HepG2 (cell line): ENCODE measurements around the gene SMIM20. TPM values are rescaled to one million over a fixed set of nuclear protein-coding genes. Genes with fewer than 3 reads are reported as not detected.

ENCODE experiments used
- ATAC-seq: fragments of 200-7000 bp; cut with Tn5 transposase; 3 replicates; pipeline ENCODE4 v1.9.1; 2020; ENCODE audit warnings: mild to moderate bottlenecking, moderate library complexity
- BruUV-seq: library from RNA; stranded (reverse); fragments of 400-500 nt; replicated peaks from 2 replicates; lab custom pipeline; 2021; lab: Mats Ljungman, UMichigan
- CTCF ChIA-PET: fragments of 300-600 bp; formaldehyde crosslinking; extraction: SDS; loops from one replicate; lab custom pipeline; 2021; ENCODE audit warnings: low total read pairs, inconsistent platforms, low intra/inter-chr PET ratio; lab: Yijun Ruan, JAX
- POLR2A ChIA-PET: fragments of 350-600 bp; sonication (Branson Sonifier 250); formaldehyde crosslinking; loops from one replicate; lab custom pipeline; 2020; ENCODE audit warnings: antibody characterized with exemption, inconsistent platforms; lab: Yijun Ruan, JAX
- DNase-seq: peaks from one replicate; pipeline ENCODE4 v3.0.0-alpha.2; 2015; ENCODE audit warnings: low spot score
- FAIRE-seq: peaks from 3 replicates; lab custom pipeline; 2011; peaks lifted over from hg19 to GRCh38; lab: Jason Lieb, UNC
- H2AFZ ChIP-seq: one replicate; pipeline ENCODE4 v1.6.1; 2011; ENCODE audit warnings: low read length, inconsistent platforms
- H3K27ac ChIP-seq: fragments of 300-600 bp; 3 replicates; pipeline ENCODE4 v1.8.0; 2011; ENCODE audit warnings: mixed run types, mild to moderate bottlenecking, mixed read lengths, low read length, inconsistent platforms; ENCODE audit not compliant: insufficient read depth; ENCODE audit errors: extremely low read length
- H3K27me3 ChIP-seq, 2 experiments: fragments of 200-600 bp in 1 of 2; 2 replicates in 1 of 2; 3 replicates in 1 of 2; pipeline versions ENCODE4 v1.6.0 to v1.8.0; 2011; ENCODE audit warnings: low read length in 2 of 2, mild to moderate bottlenecking in 2 of 2, moderate library complexity in 2 of 2, inconsistent platforms in 1 of 2; ENCODE audit not compliant: insufficient read depth in 2 of 2, control insufficient read depth in 1 of 2
- H3K36me3 ChIP-seq, 2 experiments: fragments of 200-600 bp in 1 of 2; replicated peaks in 1 of 2; 2 replicates in 1 of 2; 3 replicates in 1 of 2; pipeline versions ENCODE4 v1.5.1 to v1.8.0; 2011; ENCODE audit warnings: low read length in 2 of 2, inconsistent platforms in 1 of 2; ENCODE audit not compliant: insufficient read depth in 2 of 2, control insufficient read depth in 1 of 2
- H3K4me1 ChIP-seq: 2 replicates; pipeline ENCODE4 v1.5.1; 2012; ENCODE audit warnings: low read length, inconsistent platforms; ENCODE audit not compliant: insufficient read depth
- H3K4me2 ChIP-seq: 2 replicates; pipeline ENCODE4 v1.6.0; 2011; ENCODE audit warnings: low read depth, low read length, inconsistent platforms
- H3K4me3 ChIP-seq, 3 experiments: fragments of 200-600 bp in 1 of 3; sonication (generic), shearing (Covaris generic) in 1 of 3; replicated peaks in 1 of 3; 2 replicates each; pipeline ENCODE4 v1.5.1; 2011 to 2016; ENCODE audit warnings: low read length in 3 of 3, inconsistent platforms in 2 of 3, low read depth in 2 of 3, mild to moderate bottlenecking in 2 of 3, control low read depth in 1 of 3, mixed read lengths in 1 of 3; ENCODE audit not compliant: insufficient read depth in 1 of 3
- H3K79me2 ChIP-seq: one replicate; pipeline ENCODE4 v1.6.1; 2011; ENCODE audit warnings: low read length, inconsistent platforms; ENCODE audit not compliant: insufficient read depth
- H3K9ac ChIP-seq: 2 replicates; pipeline ENCODE4 v1.6.0; 2011; ENCODE audit warnings: mild to moderate bottlenecking, low read depth, low read length, inconsistent platforms; ENCODE audit not compliant: insufficient read depth
- H3K9me3 ChIP-seq: 2 replicates; pipeline ENCODE4 v1.5.1; 2012; ENCODE audit warnings: mild to moderate bottlenecking, low read length
- H4K20me1 ChIP-seq: 2 replicates; pipeline ENCODE4 v1.6.0; 2011; ENCODE audit warnings: inconsistent platforms, mild to moderate bottlenecking, low read length, moderate library complexity; ENCODE audit not compliant: insufficient read depth
- AHDC1 ChIP-seq: sonication (generic); formaldehyde crosslinking; IDR thresholded peaks from 2 replicates; pipeline ENCODE4 v1.5.1; 2020; ENCODE audit warnings: mild to moderate bottlenecking, missing genetic modification reagents, borderline replicate concordance
- FLYWCH1 ChIP-seq: sonication (generic); formaldehyde crosslinking; IDR thresholded peaks from 2 replicates; pipeline ENCODE4 v1.8.1; 2023; ENCODE audit warnings: mild to moderate bottlenecking, missing genetic modification reagents
- FOXC1 ChIP-seq: sonication (generic); formaldehyde crosslinking; IDR thresholded peaks from 2 replicates; pipeline ENCODE4 v1.8.0; 2022; ENCODE audit warnings: mild to moderate bottlenecking, missing genetic modification reagents, borderline replicate concordance
- GPN1 ChIP-seq: sonication (generic); formaldehyde crosslinking; IDR thresholded peaks from 2 replicates; pipeline ENCODE4 v1.5.1; 2020; ENCODE audit warnings: missing genetic modification reagents, borderline replicate concordance
- HNF4A ChIP-seq: sonication (generic); formaldehyde crosslinking; IDR thresholded peaks from 2 replicates; pipeline ENCODE4 v1.4.0; 2020; ENCODE audit warnings: missing genetic modification reagents
- HNRNPL ChIP-seq: fragments of 200-400 bp; formaldehyde crosslinking; IDR thresholded peaks from 2 replicates; pipeline ENCODE4 v1.6.1; 2017; ENCODE audit warnings: mild to moderate bottlenecking, low read depth, low read length
- KDM5A ChIP-seq: fragments of 200-600 bp; sonication (generic); IDR thresholded peaks from 2 replicates; pipeline ENCODE4 v1.7.0; 2018; ENCODE audit warnings: antibody characterized with exemption, mild to moderate bottlenecking, low read length, borderline replicate concordance
- MEIS1 ChIP-seq: sonication (generic); formaldehyde crosslinking; IDR thresholded peaks from 2 replicates; pipeline ENCODE4 v1.9.0; 2021; ENCODE audit warnings: mild to moderate bottlenecking, missing genetic modification reagents, moderate library complexity, borderline replicate concordance
- POLR2AphosphoS2 ChIP-seq: IDR thresholded peaks from 2 replicates; pipeline ENCODE4 v1.6.1; 2011; ENCODE audit warnings: low read depth, low read length, improper control_type of control experiment
- SMAD9 ChIP-seq: sonication (generic); formaldehyde crosslinking; IDR thresholded peaks from 2 replicates; pipeline ENCODE4 v1.5.1; 2020; ENCODE audit warnings: mild to moderate bottlenecking, missing genetic modification reagents
- SMARCC2 ChIP-seq: fragments of 450-650 bp; IDR thresholded peaks from 2 replicates; pipeline ENCODE4 v1.6.1; 2017; ENCODE audit warnings: antibody characterized with exemption, mild to moderate bottlenecking
- TMF1 ChIP-seq: sonication (generic); formaldehyde crosslinking; IDR thresholded peaks from 2 replicates; pipeline ENCODE4 v1.8.1; 2022; ENCODE audit warnings: low read depth, missing genetic modification reagents
- ZMAT3 ChIP-seq: sonication (generic); formaldehyde crosslinking; conservative IDR thresholded peaks from 2 replicates; pipeline ENCODE4 v1.7.0; 2021; ENCODE audit warnings: missing genetic modification reagents
- ZNF629 ChIP-seq: sonication (generic); formaldehyde crosslinking; conservative IDR thresholded peaks from 2 replicates; pipeline ENCODE4 v1.5.0; 2020; ENCODE audit warnings: missing genetic modification reagents
- ZNF883 ChIP-seq: sonication (generic); formaldehyde crosslinking; IDR thresholded peaks from 2 replicates; pipeline ENCODE4 v1.5.1; 2020; ENCODE audit warnings: mild to moderate bottlenecking, missing genetic modification reagents; ENCODE audit errors: not compliant biosample characterization
- WGBS: methylation state at CpG from one replicate; pipeline ENCODE4 v1.1.6; 2017; ENCODE audit warnings: low lambda C conversion rate; 5-methylcytosine and 5-hydroxymethylcytosine counted together
- in situ Hi-C: cut with HindIII; loops from 2 replicates; pipeline ENCODE4 v1.10.0; 2017; ENCODE audit warnings: low pct_unique_long_range_greater_than_20kb; ENCODE audit not compliant: extremely low pct_ligation_motif_present
- intact Hi-C: fragments of 100-400 bp; cut with micrococcal nuclease; formaldehyde crosslinking; loops from one replicate; pipeline ENCODE4 v1.10.0; 2022; ENCODE audit not compliant: unreplicated experiment
- polyA plus RNA-seq, 8 experiments: library from polyadenylated mRNA; depleted of rRNA in 3 of 8; stranded (reverse) in 7 of 8; unstranded in 1 of 8; fragments of >200 nt; fragmentation: Illumina TruSeq in 4 of 8; extraction: Trizol in 4 of 8; gene quantifications; 2 replicates each; pipeline versions ENCODE4 v1.2.1 to v1.2.3, GENCODE V29; 2011 to 2016; ENCODE audit warnings: low read depth in 4 of 8, missing spikeins in 1 of 8, mixed read lengths in 1 of 8; ENCODE audit not compliant: insufficient read depth in 1 of 8
- total RNA-seq, 5 experiments: library from RNA; depleted of rRNA; stranded (reverse); fragments of >200 nt; fragmentation: Illumina TruSeq; extraction: Trizol; gene quantifications; 2 replicates each; pipeline ENCODE4 v1.2.3, GENCODE V29; 2016; ENCODE audit warnings: low read depth in 1 of 5
- TF ChIP-seq, protein P1 (sequence below): sonication (generic); formaldehyde crosslinking; IDR thresholded peaks from 2 replicates; pipeline ENCODE4 v1.5.1; 2020; ENCODE audit warnings: missing genetic modification reagents, mild to moderate bottlenecking, borderline replicate concordance

Gene SMIM20
- total and polyA plus RNA-seq, 2 of the 13 experiments (the other 11 are each of a cell fraction or from before 2014, with no cell fraction given), result 26.3 to 30.2 TPM

GRCh38 chr4:25889589-25890503 is 24.2 kb upstream of the SMIM20 start:
- CTCF ChIA-PET, result no interaction called here
- no peak overlapping the region for H3K27ac ChIP-seq
- H3K27me3 ChIP-seq, result peaks cover 0 to 3% of the 10 kb centered on the region in 2 experiments; a peak in 1 of 5 replicates
- TF ChIP-seq ZNF629 (no peak), HNRNPL (no peak), KDM5A (no peak), GPN1 (CRISPR knock-in tag) (no peak), ZMAT3 (no peak), FLYWCH1 (CRISPR knock-in tag) (no peak), POLR2AphosphoS2 (no peak), MEIS1 (CRISPR knock-in tag) (no peak), TMF1 (CRISPR knock-in tag) (no peak), SMARCC2 (no peak), ZNF883 (no peak), SMAD9 (CRISPR knock-in tag) (no peak), HNF4A (CRISPR knock-in tag) (no peak), AHDC1 (CRISPR knock-in tag) (no peak), FOXC1 (CRISPR knock-in tag) (no peak)
- TF ChIP-seq, protein P1, sequence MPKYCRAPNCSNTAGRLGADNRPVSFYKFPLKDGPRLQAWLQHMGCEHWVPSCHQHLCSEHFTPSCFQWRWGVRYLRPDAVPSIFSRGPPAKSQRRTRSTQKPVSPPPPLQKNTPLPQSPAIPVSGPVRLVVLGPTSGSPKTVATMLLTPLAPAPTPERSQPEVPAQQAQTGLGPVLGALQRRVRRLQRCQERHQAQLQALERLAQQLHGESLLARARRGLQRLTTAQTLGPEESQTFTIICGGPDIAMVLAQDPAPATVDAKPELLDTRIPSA, result no peak
- TF ChIP-seq, all 625 proteins: peak for 0
- POLR2A ChIA-PET, result no interaction called here
- in situ Hi-C loops, result no loop called here
- intact Hi-C loops, result no loop called here
- Histone ChIP-seq H3K79me2 (no peaks in the 10 kb centered on the region), H3K9ac (no peak overlapping the region), H3K36me3 (no peaks in the 10 kb centered on the region), H4K20me1 (no peaks in the 10 kb centered on the region), H3K4me2 (no peak overlapping the region), H3K9me3 (no peaks in the 10 kb centered on the region), H3K4me1 (no peaks in the 10 kb centered on the region), H3K4me3 (no peak overlapping the region), H2AFZ (no peak overlapping the region)
- 28% methylated on average over 9 of the region's 14 CpGs for WGBS
- FAIRE-seq, result no peak
- DNase-seq, result no peak
- ATAC-seq, result no peak
- no TSS peak for BruUV-seq
